NCI-H82 treated with DMSO at 0.1 percent for 48 hours (cell line): ENCODE results near the gene ANKRD36.
"Not testable (repeated sequence)": the region's sequence is repeated elsewhere in the genome, so short reads cannot be mapped to it uniquely, and the experiment has no call there.

Experiments
- DNase-seq: peaks from one replicate; lab custom pipeline; 2025; ENCODE audit not compliant: unreplicated experiment; lab: John Stamatoyannopoulos, UW

The ANKRD36 gene

DNA sequence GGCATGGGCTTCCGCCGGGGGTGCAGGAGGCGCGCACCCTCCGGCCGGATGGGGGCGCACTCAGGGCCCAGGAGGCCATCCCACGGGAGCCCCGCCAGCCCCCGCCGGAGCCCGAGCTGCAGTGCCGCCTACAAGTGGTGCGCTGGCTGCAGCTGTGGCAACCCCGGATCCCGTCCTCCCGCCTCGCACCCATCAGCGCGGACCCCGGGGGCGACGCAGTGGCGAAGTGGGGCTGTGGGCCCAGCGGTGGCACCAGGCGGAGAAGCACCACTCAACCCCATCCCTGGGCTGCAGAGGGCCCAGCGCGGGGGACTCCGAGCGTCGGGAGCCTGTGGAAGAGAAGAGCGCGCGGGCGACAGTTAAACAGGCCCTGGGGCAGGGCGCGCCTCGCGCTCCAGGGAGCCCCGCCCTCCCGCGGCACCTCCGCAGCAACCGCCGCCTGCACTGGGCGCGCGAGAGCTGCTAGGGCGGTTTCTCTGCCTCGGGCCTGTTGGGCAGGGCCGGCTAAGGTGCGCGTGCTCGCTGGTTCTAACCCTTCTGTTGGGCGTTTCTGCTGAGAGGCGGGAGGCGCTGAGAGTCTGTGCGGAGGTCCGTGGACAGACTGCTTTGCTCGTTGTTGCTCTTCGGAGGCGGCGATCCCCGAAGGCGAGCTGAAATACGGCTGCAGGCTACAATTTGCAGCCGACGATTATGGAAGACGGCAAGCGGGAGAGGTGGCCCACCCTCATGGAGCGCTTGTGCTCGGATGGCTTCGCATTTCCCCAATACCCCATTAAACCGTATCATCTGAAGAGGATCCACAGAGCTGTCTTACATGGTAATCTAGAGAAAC lies at the start of gene ANKRD36:
Gene ANKRD36 (plus strand): TSS at position 104 of the 832 bp plus-strand sequence. CDS start 587 bp downstream, at position 691.
- DNase-seq: not testable (repeated sequence)

- DNase-seq: not testable (repeated sequence)
These were observed 46.9 kb upstream of the ANKRD36 start for GRCh38 chr2:97066030-97066429.

DNA sequence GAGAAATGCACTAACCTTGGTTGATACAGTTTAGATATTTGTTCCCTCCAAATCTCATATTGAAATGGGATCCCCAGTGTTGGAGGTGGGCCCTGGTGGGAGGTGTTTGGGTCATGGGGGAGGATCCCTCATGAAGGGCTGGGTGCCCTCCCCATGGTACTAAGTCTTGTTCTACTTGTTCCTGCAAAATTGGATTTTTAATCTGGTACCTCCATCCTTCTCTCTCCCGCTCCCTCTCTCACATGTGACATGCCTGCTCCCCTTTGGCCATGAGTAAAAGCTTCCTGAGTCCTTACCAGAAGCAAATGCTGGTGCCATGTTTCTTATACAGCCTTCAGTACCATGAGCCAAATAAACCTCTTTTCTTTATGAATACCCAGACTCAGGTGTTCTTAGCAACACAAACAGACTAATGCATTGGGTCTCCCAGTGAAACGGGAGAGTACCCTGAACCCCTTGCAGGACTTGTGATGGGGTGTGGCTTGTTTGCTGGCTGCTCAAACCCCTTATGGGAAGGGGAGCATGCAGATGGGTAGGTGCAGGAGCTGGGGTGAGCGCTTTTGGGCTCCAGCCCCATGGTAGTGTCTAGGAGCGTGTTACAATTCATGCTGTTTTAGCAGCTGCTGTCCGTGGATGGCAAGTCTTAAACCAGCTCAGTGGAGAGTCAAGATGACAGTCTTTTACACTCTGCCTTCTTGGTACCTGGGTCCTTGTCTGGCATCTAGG lies 45.5 kb upstream of the ANKRD36 start:
- DNase-seq: no peak

DNA sequence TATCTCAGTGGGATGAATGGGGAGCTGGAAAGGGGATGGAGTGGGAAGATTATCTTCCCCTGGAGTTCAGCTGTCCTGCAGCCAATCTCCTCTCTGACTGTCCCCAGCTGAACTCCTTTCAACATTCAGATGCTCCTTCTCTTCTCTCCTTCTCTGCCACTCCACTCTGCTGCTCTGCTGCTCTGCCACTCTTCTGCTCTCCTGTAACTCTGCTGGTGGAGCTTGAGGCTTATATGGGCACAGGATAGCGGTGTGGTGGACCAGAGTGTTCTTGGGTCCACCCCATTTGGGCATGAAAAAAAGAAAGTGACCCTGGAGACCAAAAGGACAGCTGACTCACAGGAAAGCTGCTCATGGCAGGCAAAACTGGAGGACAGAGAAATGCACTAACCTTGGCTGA lies 44.9 kb upstream of the ANKRD36 start:
- no peak for DNase-seq

GRCh38 chr2:97068722-97069121 lies 44.2 kb upstream of the ANKRD36 start:
- not testable (repeated sequence) for DNase-seq

GRCh38 chr2:97070915-97071314 lies 42.0 kb upstream of the ANKRD36 start:
- not testable (repeated sequence) for DNase-seq

DNA sequence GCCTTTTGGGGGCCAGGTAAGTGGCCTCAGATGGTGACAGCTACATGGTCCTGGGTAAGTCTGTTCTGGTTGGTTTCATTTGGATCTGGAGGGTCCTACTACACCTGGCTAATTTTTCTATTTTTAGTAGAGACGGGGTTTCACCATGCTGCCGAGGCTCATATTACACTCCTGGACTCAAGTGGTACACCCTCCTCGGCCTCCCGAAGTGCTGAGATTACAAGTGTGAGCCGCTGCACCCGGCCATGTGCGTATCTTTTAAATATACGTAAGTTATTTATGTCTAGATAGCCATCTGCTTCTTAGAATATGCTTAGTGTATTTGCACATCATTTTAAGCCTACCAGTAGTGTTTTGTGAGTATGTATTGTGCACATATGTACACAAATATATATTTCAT lies 35.7 kb upstream of the ANKRD36 start:
- not testable (repeated sequence) for DNase-seq

DNA sequence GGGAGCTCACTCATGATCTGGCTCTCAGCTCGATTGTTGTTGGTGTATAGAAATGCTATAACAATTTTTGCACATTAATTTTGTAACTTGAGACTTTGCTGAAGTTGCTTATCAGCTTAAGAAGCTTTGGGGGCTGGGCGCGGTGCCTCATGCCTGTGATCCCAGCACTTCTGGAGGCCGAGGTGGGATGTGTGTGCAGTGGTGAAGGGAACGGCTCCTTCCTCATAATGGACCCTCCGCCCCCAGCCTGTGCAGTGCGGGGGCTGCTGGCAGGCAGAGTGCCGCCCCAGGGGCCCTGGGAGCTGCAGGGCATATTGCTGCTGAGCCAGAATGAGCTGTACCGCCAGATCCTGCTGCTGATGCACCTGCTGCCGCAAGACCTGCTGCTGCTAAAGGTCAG lies 32.1 kb upstream of the ANKRD36 start:
- not testable (repeated sequence) for DNase-seq

GRCh38 chr2:97082206-97082605 lies 30.7 kb upstream of the ANKRD36 start:
- not testable (repeated sequence) for DNase-seq

DNA sequence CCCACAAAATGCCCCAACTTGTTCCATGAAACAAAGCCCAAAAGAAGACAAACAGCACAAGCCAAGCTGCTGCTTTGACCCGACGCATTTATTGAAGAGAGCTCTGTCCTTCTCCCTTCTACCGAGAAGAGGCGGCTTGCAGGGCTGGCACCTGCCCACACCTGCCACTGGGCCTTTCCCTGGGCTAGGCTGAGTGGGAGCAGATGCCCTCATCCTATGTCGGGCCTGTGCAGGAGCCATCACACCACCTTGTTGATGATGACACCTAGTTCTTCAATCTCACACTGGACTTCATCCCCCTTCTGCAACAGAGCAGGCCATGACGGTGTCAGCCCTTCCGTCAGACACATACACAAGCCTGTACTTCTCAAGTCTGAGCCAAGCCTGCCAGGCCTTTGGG lies 29.4 kb upstream of the ANKRD36 start:
- not testable (repeated sequence) for DNase-seq

GRCh38 chr2:97085093-97085492 lies 27.9 kb upstream of the ANKRD36 start:
- DNase-seq: not testable (repeated sequence)

- DNase-seq: not testable (repeated sequence)
These were observed 24.2 kb upstream of the ANKRD36 start for GRCh38 chr2:97088706-97089105.

DNA sequence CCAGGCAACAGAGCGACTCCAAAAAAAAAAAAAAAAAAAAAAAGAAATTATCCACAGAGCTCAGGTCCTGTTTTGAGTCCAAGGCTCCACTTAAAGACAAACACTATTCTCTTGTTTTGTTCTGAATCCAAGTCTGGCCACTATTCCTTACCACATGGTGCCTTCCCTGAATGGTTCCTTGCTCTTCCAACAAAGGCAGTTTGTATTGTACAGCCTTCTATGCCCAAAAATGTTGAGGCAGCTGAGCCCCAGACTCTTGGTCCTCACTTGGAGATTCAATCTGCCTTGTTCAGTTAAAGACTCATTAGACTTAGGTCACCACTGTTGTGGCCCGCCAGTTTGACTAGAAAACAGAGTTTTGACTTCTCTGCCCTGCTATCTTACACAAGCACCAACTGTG lies 20.0 kb upstream of the ANKRD36 start:
- DNase-seq: not testable (repeated sequence)

DNA sequence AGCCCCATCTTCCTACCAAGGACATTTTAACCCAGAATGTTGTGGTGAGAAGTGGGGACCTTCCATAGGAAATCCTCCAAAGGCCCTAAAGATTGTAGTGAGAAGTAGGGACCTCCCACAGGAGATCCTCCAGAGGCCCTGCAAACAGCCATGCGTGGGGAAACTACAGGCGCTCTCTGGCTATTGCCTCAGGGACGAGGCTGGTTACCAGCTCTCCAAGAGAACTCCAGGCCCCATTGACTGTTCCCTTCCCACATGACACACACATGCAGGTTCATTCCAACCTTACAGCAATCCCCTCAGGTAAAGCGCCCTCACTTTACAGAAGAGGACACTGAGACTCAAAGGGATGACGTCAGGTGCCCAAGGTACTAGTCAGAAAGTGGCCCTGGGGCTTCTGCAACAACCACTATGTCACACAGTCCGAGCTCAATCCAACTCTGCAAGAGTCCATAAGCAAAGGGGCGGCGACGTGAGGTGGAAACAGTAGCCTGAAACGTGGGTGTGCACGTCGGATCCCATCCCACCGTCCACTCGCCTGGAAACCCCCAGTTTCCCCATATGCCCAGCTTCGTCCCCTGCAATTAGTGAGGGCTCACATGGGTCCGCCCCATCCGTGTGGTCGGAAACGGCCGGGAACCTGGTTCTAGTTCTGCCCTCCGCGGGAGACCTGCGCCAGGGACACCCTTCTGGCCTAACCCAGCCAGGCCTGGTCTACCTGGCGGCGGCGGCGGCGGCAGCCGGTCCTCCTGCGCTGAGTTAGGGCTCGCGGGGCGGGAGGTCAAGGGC lies 18.8 kb upstream of the ANKRD36 start:
- DNase-seq: not testable (repeated sequence)

DNA sequence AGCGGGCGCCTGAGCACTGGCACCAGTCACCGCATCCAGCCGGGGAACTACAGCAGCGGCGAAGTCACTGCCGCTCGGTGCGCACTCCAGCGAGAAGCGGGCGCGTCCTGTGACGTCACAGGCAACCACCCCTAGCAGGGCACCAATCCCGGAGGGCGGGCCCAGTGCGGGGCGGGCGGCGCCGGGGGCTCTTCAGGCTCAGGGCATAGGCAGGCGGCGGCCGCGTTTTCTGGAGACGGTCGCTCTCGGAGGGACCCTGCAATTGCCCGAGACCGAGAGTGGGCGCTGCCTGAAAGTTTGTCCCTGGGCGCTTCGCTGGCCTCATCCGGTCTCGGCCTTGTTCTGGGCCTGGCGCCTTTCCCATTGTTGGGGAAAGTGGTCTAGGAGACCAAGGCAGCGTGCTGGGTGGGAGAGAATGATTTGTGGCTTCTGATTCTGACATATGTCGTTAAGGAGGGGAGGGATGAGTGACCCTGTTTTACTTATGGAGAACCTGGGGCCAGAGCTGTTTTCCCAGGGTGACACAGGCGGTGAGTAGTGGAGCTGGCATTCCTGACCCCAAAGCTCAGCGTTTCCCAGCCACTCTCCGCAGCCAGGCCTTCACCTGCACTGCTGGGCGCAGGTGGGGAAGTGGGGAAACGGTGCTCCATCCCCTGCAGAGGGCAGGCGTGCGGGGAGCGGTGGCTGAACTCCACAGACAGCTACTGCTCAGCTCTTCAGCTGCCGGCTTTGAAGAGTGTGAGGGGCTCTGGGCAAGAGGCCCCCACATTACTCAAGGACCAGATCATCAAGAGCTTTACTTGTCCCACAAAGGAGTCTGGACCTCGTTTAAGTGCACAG lies 18.0 kb upstream of the ANKRD36 start, which contains the start of gene FAHD2B:
Gene FAHD2B (minus strand): TSS at position 111 of the 840 bp plus-strand sequence. CDS start 3,176 bp downstream, outside the sequence.
- not testable (repeated sequence) for DNase-seq

- no peak for DNase-seq
These were observed 17.3 kb upstream of the ANKRD36 start for GRCh38 chr2:97095661-97096060.

DNA sequence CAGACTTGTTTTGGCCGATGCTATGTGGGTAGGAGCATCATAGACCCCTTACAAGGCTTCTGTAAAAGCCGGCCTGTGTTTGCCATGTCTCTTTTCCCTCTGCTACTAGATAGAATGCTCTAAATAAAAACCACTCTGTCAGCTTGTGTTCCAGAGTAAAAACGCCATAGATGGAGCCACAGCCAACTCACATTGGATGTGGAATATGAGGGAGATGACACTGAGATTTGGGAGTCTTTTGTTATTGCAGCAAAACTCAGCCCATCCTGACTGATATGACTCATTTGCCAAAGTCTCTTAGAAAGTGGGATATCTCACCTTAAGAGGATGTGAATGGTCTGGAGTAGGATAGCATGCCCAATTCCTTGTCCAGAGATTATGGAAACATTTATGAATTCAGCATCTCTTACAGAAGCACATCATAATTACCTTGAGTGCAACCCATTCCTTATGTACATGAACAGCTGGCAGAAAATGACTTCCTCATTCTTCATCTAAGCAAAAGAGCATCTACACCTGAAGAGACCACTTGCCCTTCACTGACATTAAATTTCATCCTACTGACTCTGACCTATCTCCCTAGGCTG lies 14.1 kb upstream of the ANKRD36 start:
- DNase-seq: not testable (repeated sequence)

GRCh38 chr2:97106878-97107277 lies 6.1 kb upstream of the ANKRD36 start:
- not testable (repeated sequence) for DNase-seq

- not testable (repeated sequence) for DNase-seq
These were observed 1.7 kb upstream of the ANKRD36 start for GRCh38 chr2:97111246-97111645.
